OCI-LY3 (cell line): ENCODE measurements around the gene FLG.

Experiments
- H2AFZ ChIP-seq: fragments of 200-600, 300-600 bp; shearing (Covaris generic); 2 replicates; pipeline ENCODE4 v1.6.0; 2014; ENCODE audit warnings: antibody characterized with exemption, low read depth, low read length
- H3K27ac ChIP-seq: fragments of 200-600, 300-600 bp; sonication (generic); 2 replicates; pipeline ENCODE4 v1.5.1; 2014; ENCODE audit warnings: mild to moderate bottlenecking, low read length, moderate library complexity, mixed read lengths
- H3K27me3 ChIP-seq: fragments of 200-600, 300-600 bp; sonication (generic); 2 replicates; pipeline ENCODE4 v1.6.1; 2014; ENCODE audit warnings: low read depth, low read length, mixed read lengths
- H3K36me3 ChIP-seq: fragments of 200-600, 300-600 bp; sonication (generic); replicated peaks from 2 replicates; pipeline ENCODE3; 2014; ENCODE audit warnings: low read depth, low read length, mixed read lengths
- H3K4me1 ChIP-seq: fragments of 300-600, 200-600 bp; sonication (generic); 2 replicates; pipeline ENCODE4 v1.6.1; 2014; ENCODE audit warnings: low read length, mixed read lengths
- H3K4me2 ChIP-seq: fragments of 200-600, 300-600 bp; sonication (generic); 2 replicates; pipeline ENCODE4 v1.6.1; 2014; ENCODE audit warnings: low read length, mixed read lengths
- H3K4me3 ChIP-seq: fragments of 300-600, 200-600 bp; sonication (generic); 2 replicates; pipeline ENCODE4 v1.5.1; 2014; ENCODE audit warnings: antibody characterized with exemption, mild to moderate bottlenecking, low read length, moderate library complexity
- H3K79me2 ChIP-seq: fragments of 300-600, 200-600 bp; shearing (Covaris generic); 2 replicates; pipeline ENCODE4 v1.6.1; 2014; ENCODE audit warnings: mild to moderate bottlenecking, low read length, mixed read lengths
- H3K9ac ChIP-seq: fragments of 300-600, 200-600 bp; shearing (Covaris generic); 2 replicates; pipeline ENCODE4 v1.6.0; 2014; ENCODE audit warnings: mild to moderate bottlenecking, low read length, moderate library complexity
- H3K9me3 ChIP-seq: fragments of 200-600, 300-600 bp; shearing (Covaris generic); 2 replicates; pipeline ENCODE4 v1.6.1; 2014; ENCODE audit warnings: low read length, mixed read lengths; ENCODE audit not compliant: insufficient read depth
- H4K20me1 ChIP-seq: fragments of 200-600, 300-600 bp; sonication (generic); 2 replicates; pipeline ENCODE4 v1.6.1; 2016; ENCODE audit warnings: low read length, mixed read lengths; ENCODE audit not compliant: insufficient read depth
- EZH2phosphoT487 ChIP-seq: fragments of 200-600 bp; shearing (Covaris generic); IDR thresholded peaks from 2 replicates; pipeline ENCODE4 v1.6.1; 2018; ENCODE audit warnings: antibody characterized with exemption, mixed run types, low read depth
- TF ChIP-seq, protein P1 (sequence below): fragments of 200-600, 300-600 bp; sonication (generic); IDR thresholded peaks from 2 replicates; pipeline ENCODE4 v1.5.1; 2014; ENCODE audit warnings: antibody characterized with exemption, low read length, low read depth

FLG gene

GRCh38 chr1:152359906-152360305 is 34.9 kb upstream of the FLG start, which contains the start of gene FLG2:
TSS of gene FLG2 (minus strand) at chr1:152360006. CDS start at chr1:152358884, 1,122 bp downstream.
- Histone ChIP-seq H4K20me1 (no peaks in the 10 kb centered on the region), H3K36me3 (no peaks in the 10 kb centered on the region), H3K4me3 (no peak within 1 kb of the TSS), H3K4me2 (no peak within 1 kb of the TSS), H2AFZ (no peak within 1 kb of the TSS), H3K4me1 (no peaks in the 10 kb centered on the region), H3K79me2 (no peaks in the 10 kb centered on the region), H3K27me3 (peaks cover 10% of the 10 kb centered on the region; the same call in 1 of the 2 replicates), H3K27ac (no peak within 1 kb of the TSS), H3K9ac (no peak within 1 kb of the TSS), H3K9me3 (no peaks in the 10 kb centered on the region)
- TF ChIP-seq EZH2phosphoT487: no peak
- TF ChIP-seq, protein P1, sequence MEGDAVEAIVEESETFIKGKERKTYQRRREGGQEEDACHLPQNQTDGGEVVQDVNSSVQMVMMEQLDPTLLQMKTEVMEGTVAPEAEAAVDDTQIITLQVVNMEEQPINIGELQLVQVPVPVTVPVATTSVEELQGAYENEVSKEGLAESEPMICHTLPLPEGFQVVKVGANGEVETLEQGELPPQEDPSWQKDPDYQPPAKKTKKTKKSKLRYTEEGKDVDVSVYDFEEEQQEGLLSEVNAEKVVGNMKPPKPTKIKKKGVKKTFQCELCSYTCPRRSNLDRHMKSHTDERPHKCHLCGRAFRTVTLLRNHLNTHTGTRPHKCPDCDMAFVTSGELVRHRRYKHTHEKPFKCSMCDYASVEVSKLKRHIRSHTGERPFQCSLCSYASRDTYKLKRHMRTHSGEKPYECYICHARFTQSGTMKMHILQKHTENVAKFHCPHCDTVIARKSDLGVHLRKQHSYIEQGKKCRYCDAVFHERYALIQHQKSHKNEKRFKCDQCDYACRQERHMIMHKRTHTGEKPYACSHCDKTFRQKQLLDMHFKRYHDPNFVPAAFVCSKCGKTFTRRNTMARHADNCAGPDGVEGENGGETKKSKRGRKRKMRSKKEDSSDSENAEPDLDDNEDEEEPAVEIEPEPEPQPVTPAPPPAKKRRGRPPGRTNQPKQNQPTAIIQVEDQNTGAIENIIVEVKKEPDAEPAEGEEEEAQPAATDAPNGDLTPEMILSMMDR: no peak

DNA sequence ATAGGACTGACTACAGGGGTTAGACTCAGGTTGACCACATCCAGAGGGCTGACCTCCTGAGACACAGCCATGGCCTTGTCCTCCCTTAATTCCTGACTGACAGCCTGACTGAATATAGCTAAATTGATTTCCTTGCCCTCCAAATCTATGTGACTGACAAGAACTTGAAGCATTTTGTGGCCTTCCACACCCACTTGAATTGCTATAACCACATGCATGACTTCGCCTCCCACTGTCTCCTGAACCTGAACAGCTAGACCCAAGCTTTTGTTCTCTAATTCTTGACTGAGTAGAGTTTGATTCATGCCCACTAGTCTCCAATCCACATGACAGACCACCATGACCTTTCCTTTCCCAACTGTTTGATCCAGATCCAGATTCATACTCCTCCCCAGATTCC is 31.7 kb upstream of the FLG start:
- H3K9ac ChIP-seq: no peak overlapping the region
- H3K27me3 ChIP-seq: no peaks in the 10 kb centered on the region
- no peak for TF ChIP-seq EZH2phosphoT487
- TF ChIP-seq, protein P1: no peak
- no peaks in the 10 kb centered on the region for H4K20me1 ChIP-seq
- H3K4me2 ChIP-seq: no peak overlapping the region
- H2AFZ ChIP-seq: no peak overlapping the region
- no peaks in the 10 kb centered on the region for H3K36me3 ChIP-seq
- no peaks in the 10 kb centered on the region for H3K9me3 ChIP-seq
- no peak overlapping the region for H3K27ac ChIP-seq
- no peaks in the 10 kb centered on the region for H3K79me2 ChIP-seq
- H3K4me1 ChIP-seq: no peaks in the 10 kb centered on the region
- H3K4me3 ChIP-seq: no peak overlapping the region

- no peak overlapping the region for H3K4me3 ChIP-seq
- TF ChIP-seq EZH2phosphoT487: no peak
- TF ChIP-seq, protein P1: no peak
- H3K4me2 ChIP-seq: no peak overlapping the region
- no peak overlapping the region for H2AFZ ChIP-seq
- H3K4me1 ChIP-seq: no peaks in the 10 kb centered on the region
- peaks cover 18% of the 10 kb centered on the region for H3K27me3 ChIP-seq
- no peak overlapping the region for H3K27ac ChIP-seq
- no peaks in the 10 kb centered on the region for H3K9me3 ChIP-seq
- no peaks in the 10 kb centered on the region for H3K36me3 ChIP-seq
- no peaks in the 10 kb centered on the region for H4K20me1 ChIP-seq
- H3K79me2 ChIP-seq: no peaks in the 10 kb centered on the region
- H3K9ac ChIP-seq: no peak overlapping the region
Measured at GRCh38 chr1:152349611-152350010, 24.6 kb upstream of the FLG start.

GRCh38 chr1:152348447-152348846 is 23.4 kb upstream of the FLG start:
- Histone ChIP-seq H3K4me3 (peak overlapping the region; percentile 21), H3K4me2 (peak overlapping the region; percentile 47), H2AFZ (peak overlapping the region; percentile 74), H3K4me1 (no peaks in the 10 kb centered on the region), H3K36me3 (no peaks in the 10 kb centered on the region), H4K20me1 (no peaks in the 10 kb centered on the region), H3K79me2 (no peaks in the 10 kb centered on the region), H3K27me3 (peaks cover 28% of the 10 kb centered on the region), H3K27ac (no peak overlapping the region), H3K9ac (no peak overlapping the region), H3K9me3 (no peaks in the 10 kb centered on the region)
- TF ChIP-seq, protein P1: peak; percentile 62
- TF ChIP-seq EZH2phosphoT487: no peak
